Prostate gland (tissue), 2 donors: Measurements from ENCODE around the gene DMAC2.

Source experiments
- POLR2A ChIP-seq: fragments of 450-650 bp; IDR thresholded peaks from one replicate; pipeline ENCODE4 v1.6.1; 2016; ENCODE audit warnings: antibody characterized with exemption, mild to moderate bottlenecking
- POLR2AphosphoS5 ChIP-seq: sonication (generic); formaldehyde crosslinking; IDR thresholded peaks from one replicate; pipeline ENCODE4 v1.6.1; 2017; ENCODE audit warnings: antibody characterized with exemption
- TF ChIP-seq, protein P1 (sequence below), 4 experiments: fragments of 200-600 bp in 2 of 4; fragments of 450-650 bp in 2 of 4; sonication (generic) in 2 of 4; IDR thresholded peaks; 1 replicate in 3 of 4; 2 replicates in 1 of 4; pipeline ENCODE4 v1.5.1; 2016 to 2019; ENCODE audit warnings: antibody characterized with exemption in 4 of 4, mild to moderate bottlenecking in 2 of 4, moderate library complexity in 2 of 4

DNA sequence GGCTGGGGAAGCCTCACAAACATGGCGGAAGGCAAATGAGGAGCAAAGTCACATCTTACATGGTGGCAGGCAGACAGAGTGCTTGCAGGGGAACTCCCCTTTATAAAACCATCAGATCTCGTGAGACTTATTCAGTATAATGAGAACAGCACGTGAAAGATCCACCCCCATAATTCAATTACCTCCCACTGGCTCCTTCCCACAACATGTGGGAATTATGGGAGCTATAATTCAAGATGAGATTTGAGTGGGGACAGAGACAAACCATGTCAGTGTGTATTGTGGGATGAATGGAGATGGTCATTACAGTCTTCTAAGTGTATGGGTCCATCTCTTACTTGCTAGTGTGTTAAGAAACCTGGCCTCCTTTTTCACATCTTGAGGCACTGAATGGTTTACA lies 37.7 kb downstream of the DMAC2 start:
- TF ChIP-seq, protein P1, sequence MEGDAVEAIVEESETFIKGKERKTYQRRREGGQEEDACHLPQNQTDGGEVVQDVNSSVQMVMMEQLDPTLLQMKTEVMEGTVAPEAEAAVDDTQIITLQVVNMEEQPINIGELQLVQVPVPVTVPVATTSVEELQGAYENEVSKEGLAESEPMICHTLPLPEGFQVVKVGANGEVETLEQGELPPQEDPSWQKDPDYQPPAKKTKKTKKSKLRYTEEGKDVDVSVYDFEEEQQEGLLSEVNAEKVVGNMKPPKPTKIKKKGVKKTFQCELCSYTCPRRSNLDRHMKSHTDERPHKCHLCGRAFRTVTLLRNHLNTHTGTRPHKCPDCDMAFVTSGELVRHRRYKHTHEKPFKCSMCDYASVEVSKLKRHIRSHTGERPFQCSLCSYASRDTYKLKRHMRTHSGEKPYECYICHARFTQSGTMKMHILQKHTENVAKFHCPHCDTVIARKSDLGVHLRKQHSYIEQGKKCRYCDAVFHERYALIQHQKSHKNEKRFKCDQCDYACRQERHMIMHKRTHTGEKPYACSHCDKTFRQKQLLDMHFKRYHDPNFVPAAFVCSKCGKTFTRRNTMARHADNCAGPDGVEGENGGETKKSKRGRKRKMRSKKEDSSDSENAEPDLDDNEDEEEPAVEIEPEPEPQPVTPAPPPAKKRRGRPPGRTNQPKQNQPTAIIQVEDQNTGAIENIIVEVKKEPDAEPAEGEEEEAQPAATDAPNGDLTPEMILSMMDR (IDR thresholded peaks at IDR 0.05) = no peak
- TF ChIP-seq POLR2A = no peak
- no peak for TF ChIP-seq POLR2AphosphoS5
